GM12875 (cell line): ENCODE results near the gene ADGRG7.

Experiments used
- H3K4me3 ChIP-seq: one replicate; pipeline ENCODE4 v1.5.1; 2011; ENCODE audit warnings: low read depth, low read length, control low read depth
- CTCF ChIP-seq: IDR thresholded peaks from 2 replicates; pipeline ENCODE4 v1.5.1; 2011; ENCODE audit warnings: low read depth, mild to moderate bottlenecking, control low read depth, inconsistent platforms, low read length, moderate library complexity, borderline replicate concordance; ENCODE audit not compliant: insufficient read depth

ADGRG7 gene

GRCh38 chr3:100611221-100611620 lies 1.8 kb downstream of the ADGRG7 start:
- TF ChIP-seq CTCF: no peak
- no peak overlapping the region for H3K4me3 ChIP-seq

- TF ChIP-seq CTCF: no peak
- H3K4me3 ChIP-seq: no peak overlapping the region
Observed at GRCh38 chr3:100613721-100614390, 4.5 kb downstream of the ADGRG7 start.

- H3K4me3 ChIP-seq: no peak overlapping the region
- no peak for TF ChIP-seq CTCF
Observed at GRCh38 chr3:100614941-100615340, 5.5 kb downstream of the ADGRG7 start.

- no peak for TF ChIP-seq CTCF
- no peak overlapping the region for H3K4me3 ChIP-seq
Observed at GRCh38 chr3:100615684-100616083, 6.3 kb downstream of the ADGRG7 start.

GRCh38 chr3:100621251-100621650 lies 11.8 kb downstream of the ADGRG7 start:
- TF ChIP-seq CTCF: no peak
- no peak overlapping the region for H3K4me3 ChIP-seq

- no peak overlapping the region for H3K4me3 ChIP-seq
- TF ChIP-seq CTCF: no peak
Observed at GRCh38 chr3:100627491-100627890, 18.1 kb downstream of the ADGRG7 start.

GRCh38 chr3:100629421-100630127 lies 20.2 kb downstream of the ADGRG7 start:
- no peak for TF ChIP-seq CTCF
- H3K4me3 ChIP-seq: no peak overlapping the region
